Panc1 (cell line): ENCODE data around the gene IMMT. TPM values are rescaled to one million over a fixed set of nuclear protein-coding genes. Genes with fewer than 3 reads are reported as not detected.
A peak's percentile ranks its signal among the peaks of the same experiment; 100 is the strongest.

Source experiments
- ATAC-seq: fragments of 200-7000 bp; cut with Tn5 transposase; 2 replicates; pipeline ENCODE4 v1.9.1; 2020; ENCODE audit warnings: mild to moderate bottlenecking, moderate library complexity
- BruUV-seq: library from RNA; stranded (reverse); fragments of 400-500 nt; replicated peaks from 2 replicates; lab custom pipeline; 2021; lab: Mats Ljungman, UMichigan
- CTCF ChIA-PET: fragments of 300-600 bp; sonication (Branson Sonifier 250); formaldehyde crosslinking; loops from one replicate; lab custom pipeline; 2022; ENCODE audit warnings: antibody characterized with exemption; lab: Charles Lee
- POLR2A ChIA-PET: fragments of 300-600 bp; sonication (Branson Sonifier 250); formaldehyde crosslinking; loops from one replicate; lab custom pipeline; 2022; ENCODE audit warnings: antibody characterized with exemption; lab: Charles Lee
- DNase-seq: peaks from one replicate; pipeline ENCODE4 v3.0.0-alpha.2; 2010; ENCODE audit warnings: low read depth, low spot score
- H3K27ac ChIP-seq: 2 replicates; pipeline ENCODE4 v1.5.1; 2011; ENCODE audit warnings: mild to moderate bottlenecking, low read length, inconsistent platforms
- H3K27me3 ChIP-seq: fragments of 200-500 bp; sonication (Bioruptor generic); 2 replicates; pipeline ENCODE4 v1.6.0; 2014; ENCODE audit warnings: low read length, inconsistent platforms; ENCODE audit not compliant: control insufficient read depth, insufficient read depth
- H3K36me3 ChIP-seq: fragments of 200-500 bp; sonication (Bioruptor generic); 2 replicates; pipeline ENCODE4 v1.5.1; 2014; ENCODE audit warnings: inconsistent platforms, mild to moderate bottlenecking, low read length, moderate library complexity; ENCODE audit not compliant: control insufficient read depth, insufficient read depth
- H3K4me1 ChIP-seq: 2 replicates; pipeline ENCODE4 v1.5.1; 2011; ENCODE audit warnings: inconsistent platforms, mild to moderate bottlenecking, low read length, moderate library complexity; ENCODE audit not compliant: control insufficient read depth, insufficient read depth
- H3K4me3 ChIP-seq, 2 experiments: 2 replicates each; pipeline ENCODE4 v1.5.1; 2011 to 2012; ENCODE audit warnings: low read depth in 2 of 2, low read length in 2 of 2, mild to moderate bottlenecking in 2 of 2, inconsistent platforms in 1 of 2, moderate library complexity in 1 of 2
- H3K9me3 ChIP-seq: fragments of 200-500 bp; sonication (Bioruptor generic); 2 replicates; pipeline ENCODE4 v1.5.1; 2014; ENCODE audit warnings: low read depth, mild to moderate bottlenecking, inconsistent platforms, low read length, moderate library complexity; ENCODE audit not compliant: control insufficient read depth, insufficient read depth
- POLR2AphosphoS5 ChIP-seq: IDR thresholded peaks from 2 replicates; pipeline ENCODE4 v1.6.1; 2012; ENCODE audit warnings: mild to moderate bottlenecking, low read depth, low read length, moderate library complexity
- SIN3A ChIP-seq: IDR thresholded peaks from 2 replicates; pipeline ENCODE4 v1.6.1; 2012; ENCODE audit warnings: low read depth, mild to moderate bottlenecking, low read length, moderate library complexity, borderline replicate concordance; ENCODE audit not compliant: insufficient read depth
- TCF7L2 ChIP-seq: IDR thresholded peaks from 2 replicates; pipeline ENCODE4 v1.6.1; 2011; ENCODE audit warnings: mild to moderate bottlenecking, low read depth, low read length, inconsistent platforms
- in situ Hi-C: cut with HindIII; loops from 2 replicates; pipeline ENCODE4 v1.10.0; 2016; ENCODE audit warnings: low sequenced_read_pairs, low pct_unique_long_range_greater_than_20kb
- intact Hi-C: fragments of 100-400 bp; cut with micrococcal nuclease; formaldehyde crosslinking; loops from one replicate; pipeline ENCODE4 v1.10.0; 2022; ENCODE audit not compliant: unreplicated experiment
- total RNA-seq: library from RNA; stranded (reverse); gene quantifications from one replicate; pipeline ENCODE4 v1.2.1, GENCODE V29; 2021; ENCODE audit not compliant: unreplicated experiment
- TF ChIP-seq, protein P1 (sequence below), 2 experiments: IDR thresholded peaks; 2 replicates each; pipeline ENCODE4 v1.6.1; 2011 to 2012; ENCODE audit warnings: low read depth in 2 of 2, control low read depth in 1 of 2, low read length in 1 of 2, mild to moderate bottlenecking in 1 of 2, moderate library complexity in 1 of 2; ENCODE audit not compliant: insufficient read depth in 1 of 2
- TF ChIP-seq, protein P2 (sequence below): fragments of 450-650 bp; IDR thresholded peaks from 2 replicates; pipeline ENCODE4 v1.5.1; 2017; ENCODE audit warnings: mild to moderate bottlenecking

The IMMT gene
- total RNA-seq, 1 experiment from 2014 or later, result 138 TPM

DNA sequence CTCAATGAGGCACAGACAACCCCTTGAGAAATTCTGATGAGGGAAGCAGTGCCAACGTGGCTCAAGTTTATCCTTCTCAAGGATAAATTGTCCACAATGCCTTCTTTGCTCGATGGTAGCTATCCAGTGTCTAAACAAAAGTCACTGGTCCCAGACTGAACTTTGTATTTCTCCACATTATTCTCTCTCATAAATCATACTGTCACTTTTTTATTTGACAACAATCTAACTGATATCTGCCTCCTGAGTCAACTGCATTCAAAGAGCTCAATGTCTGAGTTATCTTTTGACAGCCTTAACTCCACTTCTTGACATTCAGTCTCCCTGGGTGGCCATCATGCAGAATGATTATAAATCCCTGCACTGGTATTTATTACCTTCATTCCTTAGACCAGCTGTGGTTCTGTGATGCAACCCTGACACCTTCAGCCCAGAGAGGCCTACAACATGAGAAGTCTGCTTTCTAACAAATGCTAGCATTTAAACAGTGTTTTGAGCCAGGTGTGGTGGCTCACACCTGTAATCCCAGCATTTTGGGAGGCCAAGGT is 38.2 kb downstream of the IMMT start:
- no peak for ATAC-seq
- TF ChIP-seq TCF7L2, result no peak
- TF ChIP-seq POLR2AphosphoS5, result no peak
- TF ChIP-seq, protein P1, sequence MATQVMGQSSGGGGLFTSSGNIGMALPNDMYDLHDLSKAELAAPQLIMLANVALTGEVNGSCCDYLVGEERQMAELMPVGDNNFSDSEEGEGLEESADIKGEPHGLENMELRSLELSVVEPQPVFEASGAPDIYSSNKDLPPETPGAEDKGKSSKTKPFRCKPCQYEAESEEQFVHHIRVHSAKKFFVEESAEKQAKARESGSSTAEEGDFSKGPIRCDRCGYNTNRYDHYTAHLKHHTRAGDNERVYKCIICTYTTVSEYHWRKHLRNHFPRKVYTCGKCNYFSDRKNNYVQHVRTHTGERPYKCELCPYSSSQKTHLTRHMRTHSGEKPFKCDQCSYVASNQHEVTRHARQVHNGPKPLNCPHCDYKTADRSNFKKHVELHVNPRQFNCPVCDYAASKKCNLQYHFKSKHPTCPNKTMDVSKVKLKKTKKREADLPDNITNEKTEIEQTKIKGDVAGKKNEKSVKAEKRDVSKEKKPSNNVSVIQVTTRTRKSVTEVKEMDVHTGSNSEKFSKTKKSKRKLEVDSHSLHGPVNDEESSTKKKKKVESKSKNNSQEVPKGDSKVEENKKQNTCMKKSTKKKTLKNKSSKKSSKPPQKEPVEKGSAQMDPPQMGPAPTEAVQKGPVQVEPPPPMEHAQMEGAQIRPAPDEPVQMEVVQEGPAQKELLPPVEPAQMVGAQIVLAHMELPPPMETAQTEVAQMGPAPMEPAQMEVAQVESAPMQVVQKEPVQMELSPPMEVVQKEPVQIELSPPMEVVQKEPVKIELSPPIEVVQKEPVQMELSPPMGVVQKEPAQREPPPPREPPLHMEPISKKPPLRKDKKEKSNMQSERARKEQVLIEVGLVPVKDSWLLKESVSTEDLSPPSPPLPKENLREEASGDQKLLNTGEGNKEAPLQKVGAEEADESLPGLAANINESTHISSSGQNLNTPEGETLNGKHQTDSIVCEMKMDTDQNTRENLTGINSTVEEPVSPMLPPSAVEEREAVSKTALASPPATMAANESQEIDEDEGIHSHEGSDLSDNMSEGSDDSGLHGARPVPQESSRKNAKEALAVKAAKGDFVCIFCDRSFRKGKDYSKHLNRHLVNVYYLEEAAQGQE (IDR thresholded peaks at IDR 0.05; ENCODE audit: insufficient read depth in 1 of 2, low read depth in 2 of 2, low read length in 1 of 2), result no peak
- TF ChIP-seq SIN3A, result no peak
- TF ChIP-seq, protein P2, sequence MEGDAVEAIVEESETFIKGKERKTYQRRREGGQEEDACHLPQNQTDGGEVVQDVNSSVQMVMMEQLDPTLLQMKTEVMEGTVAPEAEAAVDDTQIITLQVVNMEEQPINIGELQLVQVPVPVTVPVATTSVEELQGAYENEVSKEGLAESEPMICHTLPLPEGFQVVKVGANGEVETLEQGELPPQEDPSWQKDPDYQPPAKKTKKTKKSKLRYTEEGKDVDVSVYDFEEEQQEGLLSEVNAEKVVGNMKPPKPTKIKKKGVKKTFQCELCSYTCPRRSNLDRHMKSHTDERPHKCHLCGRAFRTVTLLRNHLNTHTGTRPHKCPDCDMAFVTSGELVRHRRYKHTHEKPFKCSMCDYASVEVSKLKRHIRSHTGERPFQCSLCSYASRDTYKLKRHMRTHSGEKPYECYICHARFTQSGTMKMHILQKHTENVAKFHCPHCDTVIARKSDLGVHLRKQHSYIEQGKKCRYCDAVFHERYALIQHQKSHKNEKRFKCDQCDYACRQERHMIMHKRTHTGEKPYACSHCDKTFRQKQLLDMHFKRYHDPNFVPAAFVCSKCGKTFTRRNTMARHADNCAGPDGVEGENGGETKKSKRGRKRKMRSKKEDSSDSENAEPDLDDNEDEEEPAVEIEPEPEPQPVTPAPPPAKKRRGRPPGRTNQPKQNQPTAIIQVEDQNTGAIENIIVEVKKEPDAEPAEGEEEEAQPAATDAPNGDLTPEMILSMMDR, result no peak
- ChIA-PET POLR2A (interaction anchor here (0.7 kb wide), 1 partner anchor 11 kb away, joined by 15 read pairs; no protein-coding TSS in a partner anchor), CTCF (interaction anchor here (0.7 kb wide), 2 partner anchors 212 to 329 kb away, joined by 4 to 10 read pairs; no protein-coding TSS in a partner anchor)
- H3K4me1 ChIP-seq, result no peaks in the 10 kb centered on the region
- H3K4me3 ChIP-seq, result no peak overlapping the region
- peaks cover 39% of the 10 kb centered on the region for H3K36me3 ChIP-seq
- H3K27me3 ChIP-seq, result no peaks in the 10 kb centered on the region
- no peak for DNase-seq
- intact Hi-C loops, result no loop called here
- H3K9me3 ChIP-seq, result no peaks in the 10 kb centered on the region
- no TSS peak for BruUV-seq
- no peak overlapping the region for H3K27ac ChIP-seq
- in situ Hi-C loops, result no loop called here

DNA sequence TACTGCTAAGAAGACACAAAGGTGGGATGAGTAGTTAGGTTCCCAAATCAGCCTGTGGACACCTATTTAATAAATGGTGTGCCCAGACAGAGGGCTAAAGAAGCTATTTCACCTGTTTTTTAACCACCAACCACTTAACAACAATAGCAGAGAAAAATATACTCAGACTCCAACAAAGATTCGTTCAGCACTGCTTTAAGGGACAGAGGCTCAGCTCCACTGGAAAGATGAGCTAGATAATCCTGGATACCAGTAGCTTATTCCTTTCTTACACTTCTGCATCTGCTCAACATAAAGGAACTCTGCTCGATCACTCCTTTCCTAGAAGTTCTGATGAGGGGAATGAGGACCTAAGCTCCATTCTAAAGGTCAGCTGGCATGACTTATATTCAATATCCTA is 44.8 kb downstream of the IMMT start:
- Histone ChIP-seq H3K9me3 (no peaks in the 10 kb centered on the region), H3K36me3 (peaks cover 33% of the 10 kb centered on the region), H3K4me3 (no peak overlapping the region), H3K27ac (no peak overlapping the region), H3K27me3 (no peaks in the 10 kb centered on the region), H3K4me1 (no peaks in the 10 kb centered on the region)
- intact Hi-C loops, result no loop called here
- no peak for TF ChIP-seq SIN3A
- TF ChIP-seq, protein P1 (IDR thresholded peaks at IDR 0.05; ENCODE audit: insufficient read depth in 1 of 2, low read depth in 2 of 2, low read length in 1 of 2), result peak in 1 of 2 experiments; percentile 47; a peak in 1 of 4 replicates
- DNase-seq (no peak), ATAC-seq (no peak; the same call in 1 of the 2 replicates)
- in situ Hi-C loops, result no loop called here
- no TSS peak for BruUV-seq
- CTCF ChIA-PET, result no interaction called here
- POLR2A ChIA-PET, result no interaction called here
